Tibial nerve (tissue), 3 donors: Measurements from ENCODE around the gene MNT.

Source experiments
- POLR2A ChIP-seq, 2 donors: fragments of 450-650 bp; IDR thresholded peaks; one replicate each; pipeline ENCODE4 v1.6.1; 2017; ENCODE audit warnings: antibody characterized with exemption in 2 of 2, mild to moderate bottlenecking in 2 of 2, moderate library complexity in 2 of 2
- TF ChIP-seq, protein P1 (sequence below), 5 experiments: fragments of 200-600 bp in 3 of 5; fragments of 450-650 bp in 2 of 5; sonication (generic) in 3 of 5; IDR thresholded peaks; one replicate each; pipeline ENCODE4 v1.5.1; 2016 to 2019; ENCODE audit warnings: antibody characterized with exemption in 5 of 5, mild to moderate bottlenecking in 3 of 5, moderate library complexity in 2 of 5

DNA sequence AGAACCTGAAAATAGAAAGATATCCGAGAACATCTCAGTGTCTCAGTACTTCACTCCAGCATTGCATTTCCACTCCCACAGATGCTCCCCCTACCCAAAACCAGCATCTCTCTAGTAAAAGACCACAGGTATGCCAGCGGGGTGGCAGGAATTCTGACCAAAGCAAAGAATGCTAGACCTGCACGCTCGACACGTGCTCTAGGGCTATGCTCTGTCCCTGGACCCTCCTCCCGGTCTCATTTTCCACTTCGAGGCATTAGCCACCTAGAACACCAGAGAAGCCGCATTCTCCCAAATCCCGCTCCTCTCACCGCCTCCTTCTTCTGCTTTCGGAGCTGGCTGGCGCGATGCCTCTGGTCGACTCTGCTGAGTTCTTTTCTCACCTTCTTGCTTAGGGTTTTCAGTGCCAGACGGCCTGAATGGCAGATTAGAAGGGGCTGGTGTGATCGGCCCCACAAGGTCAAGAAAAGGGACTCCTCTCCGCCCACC lies 65.1 kb downstream of the MNT start:
- TF ChIP-seq, protein P1, sequence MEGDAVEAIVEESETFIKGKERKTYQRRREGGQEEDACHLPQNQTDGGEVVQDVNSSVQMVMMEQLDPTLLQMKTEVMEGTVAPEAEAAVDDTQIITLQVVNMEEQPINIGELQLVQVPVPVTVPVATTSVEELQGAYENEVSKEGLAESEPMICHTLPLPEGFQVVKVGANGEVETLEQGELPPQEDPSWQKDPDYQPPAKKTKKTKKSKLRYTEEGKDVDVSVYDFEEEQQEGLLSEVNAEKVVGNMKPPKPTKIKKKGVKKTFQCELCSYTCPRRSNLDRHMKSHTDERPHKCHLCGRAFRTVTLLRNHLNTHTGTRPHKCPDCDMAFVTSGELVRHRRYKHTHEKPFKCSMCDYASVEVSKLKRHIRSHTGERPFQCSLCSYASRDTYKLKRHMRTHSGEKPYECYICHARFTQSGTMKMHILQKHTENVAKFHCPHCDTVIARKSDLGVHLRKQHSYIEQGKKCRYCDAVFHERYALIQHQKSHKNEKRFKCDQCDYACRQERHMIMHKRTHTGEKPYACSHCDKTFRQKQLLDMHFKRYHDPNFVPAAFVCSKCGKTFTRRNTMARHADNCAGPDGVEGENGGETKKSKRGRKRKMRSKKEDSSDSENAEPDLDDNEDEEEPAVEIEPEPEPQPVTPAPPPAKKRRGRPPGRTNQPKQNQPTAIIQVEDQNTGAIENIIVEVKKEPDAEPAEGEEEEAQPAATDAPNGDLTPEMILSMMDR (IDR thresholded peaks at IDR 0.05): no peak
- TF ChIP-seq POLR2A (IDR thresholded peaks at IDR 0.05): no peak
